NCI-H446 (cell line): ENCODE measurements around the gene GGT5.
"Not testable (repeated sequence)": the region's sequence is repeated elsewhere in the genome, so short reads cannot be mapped to it uniquely, and the experiment has no call there.

ENCODE experiments used
- DNase-seq, 2 experiments: peaks; one replicate each; lab custom pipeline; 2025; lab: John Stamatoyannopoulos, UW

Gene GGT5

DNA sequence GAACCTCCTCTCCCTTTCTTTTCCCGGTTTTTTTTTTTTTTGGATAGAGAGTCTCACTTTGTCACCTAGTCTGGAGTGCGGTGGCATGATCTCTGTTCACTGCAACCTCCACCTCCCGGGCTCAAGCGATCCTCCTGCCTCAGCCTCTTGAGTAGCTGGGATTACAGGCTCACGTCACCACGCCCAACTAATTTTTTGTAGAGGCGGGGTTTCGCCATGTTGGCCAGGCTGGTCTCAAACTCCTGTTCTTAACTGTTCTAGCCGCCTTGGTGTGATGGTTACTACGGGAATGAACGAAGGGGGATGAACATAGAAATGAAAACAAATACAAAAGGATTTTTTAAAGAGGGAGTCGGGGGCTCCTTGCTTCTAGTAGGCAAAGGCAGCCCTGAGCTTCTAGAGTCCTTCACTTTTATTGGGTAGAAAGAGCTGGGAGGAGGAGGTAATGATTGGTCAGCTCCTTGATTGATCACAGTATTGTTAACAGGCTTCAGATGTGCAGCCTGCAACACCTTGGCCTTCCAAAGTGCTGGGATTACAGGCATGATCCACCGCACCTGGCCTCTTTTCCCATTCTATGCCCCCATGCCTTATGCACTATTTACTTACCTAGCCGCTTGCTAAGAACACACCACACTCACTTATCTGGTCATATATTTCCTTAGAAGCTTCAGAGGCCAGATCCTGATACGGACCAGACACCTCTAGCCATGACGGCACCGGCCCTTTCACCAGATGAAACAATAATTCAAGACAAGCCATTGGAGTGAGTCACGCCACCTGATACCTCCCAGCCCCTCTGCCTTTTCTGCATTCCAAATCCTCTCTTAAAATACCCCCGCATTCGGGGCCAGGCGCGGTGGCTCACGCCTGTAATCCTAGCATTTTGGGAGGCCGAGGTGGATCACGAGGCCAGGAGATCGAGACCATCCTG is 42.9 kb downstream of the GGT5 start:
- DNase-seq: no peak

- no peak for DNase-seq
Observed at GRCh38 chr22:24200619-24201212, 44.2 kb downstream of the GGT5 start.

GRCh38 chr22:24198682-24199052 is 46.2 kb downstream of the GGT5 start:
- no peak for DNase-seq

DNA sequence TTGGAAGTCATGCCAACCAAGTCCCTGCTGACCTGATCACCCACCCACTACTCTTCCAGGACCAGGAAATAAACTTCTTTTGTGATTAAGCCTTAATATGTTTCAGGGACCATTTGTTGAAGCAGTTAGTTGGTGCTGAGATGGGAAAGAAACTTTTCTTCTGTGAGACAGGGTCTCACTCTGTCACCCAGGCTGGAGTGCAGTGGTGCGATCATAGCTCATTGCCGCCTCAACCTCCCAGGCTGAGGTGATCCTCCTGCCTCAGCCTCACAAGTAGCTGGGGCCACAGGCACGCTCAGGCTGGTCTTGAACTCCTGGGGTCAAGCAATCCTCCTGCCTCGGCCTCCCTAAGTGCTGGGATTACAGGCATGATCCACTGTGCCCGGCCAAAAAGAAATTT is 53.0 kb downstream of the GGT5 start:
- DNase-seq: no peak

DNA sequence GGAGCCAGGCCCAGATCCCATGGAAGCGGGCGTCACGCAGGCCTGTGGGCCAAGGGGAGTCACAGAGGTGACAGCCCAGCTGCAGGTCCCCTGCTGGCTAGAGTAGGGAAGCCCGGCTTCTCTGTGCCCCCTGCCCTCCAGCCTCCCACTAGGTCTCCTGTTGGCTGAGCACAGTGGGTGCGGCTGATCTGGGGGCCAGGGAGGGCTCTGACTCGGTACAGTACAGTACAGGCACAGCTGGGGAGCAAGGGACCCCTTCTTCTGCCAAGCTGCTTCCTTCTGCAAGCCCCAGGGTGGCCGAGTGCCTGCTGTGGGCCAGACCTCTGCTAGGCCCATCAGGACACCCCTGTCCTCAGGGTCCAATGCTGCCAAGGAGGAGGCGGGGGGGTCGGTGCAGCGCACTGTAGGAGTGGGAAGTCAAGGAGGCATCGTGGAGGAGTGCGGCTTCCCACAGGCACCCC is 53.5 kb downstream of the GGT5 start:
- DNase-seq: no peak

GRCh38 chr22:24190596-24191208 is 54.2 kb downstream of the GGT5 start:
- no peak for DNase-seq

DNA sequence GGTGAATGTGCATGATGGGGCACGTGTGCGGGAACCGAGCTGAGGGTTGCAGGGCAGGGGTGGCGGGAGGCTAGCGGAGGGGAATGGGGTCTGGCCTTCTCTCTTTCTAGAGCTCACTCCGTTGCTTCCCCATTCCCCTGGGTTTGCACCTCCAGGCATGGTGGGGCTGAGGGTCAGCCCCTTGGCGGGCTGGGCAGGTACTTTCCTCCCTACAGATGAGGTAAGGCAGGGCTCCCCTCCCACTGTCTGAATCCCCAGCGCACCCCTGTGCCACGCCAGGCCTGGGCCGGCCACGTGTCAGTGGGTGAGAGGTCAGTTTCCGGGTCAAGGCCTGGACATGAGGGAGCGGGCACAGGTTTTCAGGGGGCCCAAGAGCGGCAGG is 54.7 kb downstream of the GGT5 start:
- no peak for DNase-seq

DNA sequence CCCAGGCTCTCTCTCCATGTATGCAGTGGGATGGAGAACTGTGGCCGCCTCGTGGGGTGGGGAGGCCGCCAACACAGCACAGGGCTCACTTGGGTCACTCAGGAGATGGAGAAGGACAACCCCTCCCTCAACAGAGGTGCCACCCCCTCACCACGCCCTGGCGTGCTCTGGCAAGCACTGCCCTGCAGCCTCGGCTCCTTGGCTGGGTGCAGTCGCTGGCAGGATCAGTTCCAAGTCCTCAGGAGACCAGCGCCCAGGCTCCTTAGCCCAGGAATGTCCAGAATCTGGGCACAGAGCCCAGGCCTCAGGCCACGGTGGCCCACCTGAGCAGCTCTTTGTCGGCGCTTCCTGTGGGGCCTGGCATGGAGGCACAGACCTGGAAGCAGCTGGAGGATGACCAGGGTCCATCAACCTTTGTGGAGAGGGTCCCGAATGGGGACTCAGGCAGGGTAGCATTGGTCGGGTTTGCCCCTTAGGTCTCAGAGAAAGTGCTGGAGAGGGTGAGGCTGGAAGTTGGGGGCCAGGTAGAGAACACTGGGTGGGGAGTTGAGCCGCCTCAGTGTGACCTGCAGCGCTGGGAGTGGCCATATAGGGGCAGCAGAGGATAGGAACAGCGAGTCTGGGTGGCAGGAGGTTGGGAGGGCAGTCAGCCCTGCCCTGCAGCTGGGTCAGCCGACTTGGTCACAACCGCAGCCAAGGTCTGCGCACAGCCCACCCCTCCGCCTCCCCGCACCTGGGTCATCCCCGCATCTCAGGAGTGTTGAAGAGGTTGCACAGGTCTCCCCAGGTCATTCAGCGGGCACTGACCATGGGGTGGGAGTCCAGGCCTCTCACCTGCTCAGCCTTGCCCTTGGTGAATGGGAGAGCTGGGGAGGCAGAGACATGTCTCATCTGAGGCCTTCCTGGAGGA is 55.4 kb downstream of the GGT5 start:
- peak in 1 of 2 experiments; percentile 50 for DNase-seq

- no peak for DNase-seq
Observed at GRCh38 chr22:24188705-24189248, 56.1 kb downstream of the GGT5 start.

DNA sequence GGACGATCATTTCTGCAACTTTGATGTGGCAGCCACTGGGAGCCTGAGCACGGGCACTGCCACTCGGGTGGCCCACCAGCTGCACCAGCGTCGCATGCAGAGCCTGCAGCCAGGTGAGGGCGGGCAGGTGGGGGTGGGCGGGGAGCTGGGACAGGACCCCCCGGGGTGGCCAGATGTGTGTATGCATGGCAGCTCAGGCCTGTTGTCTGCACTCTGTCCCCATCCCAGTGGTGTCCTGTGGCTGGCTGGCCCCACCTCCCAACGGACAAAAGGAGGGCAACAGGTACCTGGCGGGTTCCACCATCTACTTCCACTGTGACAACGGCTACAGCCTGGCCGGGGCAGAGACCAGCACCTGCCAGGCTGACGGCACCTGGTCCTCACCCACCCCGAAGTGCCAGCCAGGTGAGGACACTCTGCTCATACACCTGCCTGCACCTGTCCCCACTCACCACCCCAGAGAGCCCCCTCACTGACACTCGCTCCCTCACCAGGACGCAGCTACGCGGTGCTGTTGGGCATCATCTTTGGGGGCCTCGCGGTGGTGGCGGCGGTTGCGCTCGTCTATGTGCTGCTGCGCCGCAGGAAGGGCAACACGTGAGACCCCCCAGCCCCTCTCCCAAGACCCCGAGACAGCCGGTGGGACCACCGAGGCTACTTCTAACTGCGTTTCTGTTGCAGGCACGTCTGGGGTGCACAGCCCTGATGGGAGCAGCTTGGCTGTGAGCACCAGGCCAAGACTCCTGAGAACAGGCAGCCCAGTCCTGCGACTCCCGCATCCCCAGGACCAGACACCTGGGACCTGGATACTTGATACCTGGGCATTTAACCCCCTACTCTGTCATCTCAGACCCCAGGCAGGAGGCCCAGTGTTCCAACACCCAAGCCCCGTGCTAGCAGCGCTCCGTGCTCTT is 56.9 kb downstream of the GGT5 start:
- DNase-seq: no peak

- DNase-seq: no peak
Observed at GRCh38 chr22:24186892-24187670, 57.8 kb downstream of the GGT5 start.

- no peak for DNase-seq
Observed at GRCh38 chr22:24186352-24186740, 58.5 kb downstream of the GGT5 start.

GRCh38 chr22:24185501-24186351 is 59.2 kb downstream of the GGT5 start:
- DNase-seq: no peak

- no peak for DNase-seq
Observed at GRCh38 chr22:24185001-24185500, 59.8 kb downstream of the GGT5 start.

GRCh38 chr22:24184057-24184798 is 60.7 kb downstream of the GGT5 start:
- DNase-seq: no peak

DNA sequence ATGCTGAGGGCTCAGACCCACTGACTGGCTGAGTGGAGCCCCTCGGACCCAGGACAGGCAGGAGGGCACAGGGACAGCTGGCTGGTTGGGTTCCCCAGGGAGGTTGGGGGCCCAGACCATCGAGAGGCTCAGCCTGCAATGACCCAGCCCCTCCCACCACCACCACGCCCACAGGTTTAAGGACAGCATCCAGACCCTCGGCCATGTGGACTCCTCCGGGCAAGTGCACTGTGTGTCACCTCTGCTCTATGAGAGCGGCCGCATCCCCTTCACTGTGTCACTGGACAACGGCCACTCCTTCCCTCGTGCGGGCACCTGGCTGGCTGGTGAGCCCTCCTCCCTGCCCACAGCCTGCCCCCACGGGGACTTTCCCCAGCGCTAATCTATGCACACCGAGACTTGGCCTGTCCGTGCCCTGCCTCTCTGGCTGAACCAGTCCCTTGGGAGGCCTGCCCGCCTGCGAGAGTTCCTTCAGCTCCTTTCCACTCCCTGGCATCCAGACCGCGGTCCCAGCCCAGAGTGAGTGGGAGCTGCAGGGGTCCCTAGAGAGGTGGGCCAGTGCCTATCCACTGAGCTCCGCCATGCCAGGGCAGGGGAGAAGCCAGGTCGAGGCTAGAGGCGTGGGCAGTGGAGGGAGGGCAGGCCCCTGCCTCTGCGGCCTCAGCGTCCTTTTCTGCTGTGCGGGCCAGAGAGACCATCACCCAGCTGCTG is 61.4 kb downstream of the GGT5 start:
- no peak for DNase-seq

GRCh38 chr22:24182900-24183246 is 62.0 kb downstream of the GGT5 start:
- not testable (repeated sequence) for DNase-seq
